Neural cell (in vitro differentiated cells): ENCODE data around the gene ASMTL. TPM values are rescaled to one million over a fixed set of nuclear protein-coding genes. Genes with fewer than 3 reads are reported as not detected.

Experiments used
- H2AFZ ChIP-seq: fragments of 200-600, 300-800 bp; sonication (generic), shearing (Covaris generic); 2 replicates; pipeline ENCODE4 v1.6.0; 2014; ENCODE audit warnings: low read depth, mild to moderate bottlenecking, antibody characterized with exemption, low read length, moderate library complexity
- H3F3A ChIP-seq: fragments of 200-600 bp; shearing (Covaris generic); 2 replicates; pipeline ENCODE4 v1.6.1; 2016; ENCODE audit warnings: mild to moderate bottlenecking, moderate library complexity, mixed read lengths, antibody characterized with exemption, low read length; ENCODE audit not compliant: insufficient read depth, poor library complexity, severe bottlenecking
- H3K27ac ChIP-seq: fragments of 200-600, 300-800 bp; sonication (generic), shearing (Covaris generic); 2 replicates; pipeline ENCODE4 v1.5.1; 2014; ENCODE audit warnings: mild to moderate bottlenecking, low read length, moderate library complexity
- H3K27me3 ChIP-seq: fragments of 300-800, 200-600 bp; sonication (generic), shearing (Covaris generic); 2 replicates; pipeline ENCODE4 v1.6.0; 2014; ENCODE audit warnings: mild to moderate bottlenecking, low read depth, low read length, moderate library complexity; ENCODE audit not compliant: insufficient read depth
- H3K36me3 ChIP-seq: fragments of 300-800, 200-600 bp; sonication (generic), shearing (Covaris generic); 2 replicates; pipeline ENCODE4 v1.5.1; 2014; ENCODE audit warnings: mild to moderate bottlenecking, antibody characterized with exemption, low read length, moderate library complexity; ENCODE audit not compliant: insufficient read depth
- H3K4me2 ChIP-seq: fragments of 300-800, 200-600 bp; sonication (generic), shearing (Covaris generic); 2 replicates; pipeline ENCODE4 v1.6.0; 2014; ENCODE audit warnings: mild to moderate bottlenecking, low read length
- H3K4me3 ChIP-seq: fragments of 300-800, 200-600 bp; sonication (generic), shearing (Covaris generic); 2 replicates; pipeline ENCODE4 v1.5.1; 2014; ENCODE audit warnings: mild to moderate bottlenecking, low read length, moderate library complexity
- H3K79me2 ChIP-seq: fragments of 200-600 bp; shearing (Covaris generic); replicated peaks from 2 replicates; pipeline ENCODE4 v1.6.0; 2014; ENCODE audit warnings: mild to moderate bottlenecking, low read length, moderate library complexity; ENCODE audit not compliant: insufficient read depth
- H3K9ac ChIP-seq: fragments of 300-800, 200-600 bp; sonication (generic), shearing (Covaris generic); 2 replicates; pipeline ENCODE4 v1.6.1; 2016; ENCODE audit warnings: mild to moderate bottlenecking, low read length, mixed read lengths
- H3K9me2 ChIP-seq: fragments of 200-600 bp; shearing (Covaris generic); 2 replicates; pipeline ENCODE4 v1.6.1; 2016; ENCODE audit warnings: mild to moderate bottlenecking, low read length, mixed read lengths; ENCODE audit not compliant: insufficient read depth
- H3K9me3 ChIP-seq: fragments of 200-600, 300-800 bp; sonication (generic), shearing (Covaris generic); 2 replicates; pipeline ENCODE4 v1.6.1; 2016; ENCODE audit warnings: mild to moderate bottlenecking, mixed run types, low read length, moderate library complexity, mixed read lengths
- H4K20me1 ChIP-seq: fragments of 200-600 bp; shearing (Covaris generic); 2 replicates; pipeline ENCODE4 v1.6.1; 2016; ENCODE audit warnings: mild to moderate bottlenecking, mixed run types; ENCODE audit not compliant: insufficient read depth
- CTCF ChIP-seq: fragments of 450-650 bp; IDR thresholded peaks from 2 replicates; pipeline ENCODE4 v1.5.1; 2014; ENCODE audit warnings: antibody characterized with exemption, mild to moderate bottlenecking, moderate library complexity; ENCODE audit not compliant: poor library complexity, severe bottlenecking
- EP300 ChIP-seq: fragments of 450-650 bp; conservative IDR thresholded peaks from 2 replicates; pipeline ENCODE4 v1.6.1; 2014; ENCODE audit warnings: antibody characterized with exemption, mild to moderate bottlenecking, moderate library complexity; ENCODE audit not compliant: poor library complexity, severe bottlenecking
- EZH2 ChIP-seq: fragments of 200-600, 300-800 bp; shearing (Covaris generic), sonication (generic); IDR thresholded peaks from 2 replicates; pipeline ENCODE4 v1.6.1; 2014; ENCODE audit warnings: antibody characterized with exemption, low read length, borderline replicate concordance, mild to moderate bottlenecking; ENCODE audit not compliant: insufficient read depth, poor library complexity, severe bottlenecking
- MXI1 ChIP-seq: fragments of 450-650 bp; conservative IDR thresholded peaks from 2 replicates; pipeline ENCODE4 v1.6.1; 2014; ENCODE audit warnings: antibody characterized with exemption, mild to moderate bottlenecking; ENCODE audit not compliant: poor library complexity, severe bottlenecking
- POLR2AphosphoS5 ChIP-seq: IDR thresholded peaks from 2 replicates; pipeline ENCODE4 v1.6.1; 2012
- RAD21 ChIP-seq: fragments of 450-650 bp; conservative IDR thresholded peaks from 2 replicates; pipeline ENCODE4 v1.6.1; 2014; ENCODE audit warnings: antibody characterized with exemption, mild to moderate bottlenecking, moderate library complexity
- REST ChIP-seq: IDR thresholded peaks from 2 replicates; pipeline ENCODE4 v1.6.1; 2012; ENCODE audit warnings: borderline replicate concordance
- SMC3 ChIP-seq: fragments of 450-650 bp; conservative IDR thresholded peaks from 2 replicates; pipeline ENCODE4 v1.6.1; 2014; ENCODE audit warnings: antibody characterized with exemption, mild to moderate bottlenecking, moderate library complexity; ENCODE audit not compliant: poor library complexity
- TAF1 ChIP-seq: IDR thresholded peaks from 2 replicates; pipeline ENCODE4 v1.6.1; 2012; ENCODE audit warnings: low read depth
- polyA plus RNA-seq: library from polyadenylated mRNA; depleted of rRNA; stranded (reverse); fragments of >200 nt; gene quantifications from 2 replicates; pipeline ENCODE4 v1.2.3, GENCODE V29; 2014

The ASMTL gene
- polyA plus RNA-seq, 1 donor from 2014 or later: 25.9 TPM

- no peaks in the 10 kb centered on the region for H3K9me2 ChIP-seq
- no peak overlapping the region for H3K4me2 ChIP-seq
- no peak overlapping the region for H2AFZ ChIP-seq
- H3K4me3 ChIP-seq: no peak overlapping the region
- H3F3A ChIP-seq: no peaks in the 10 kb centered on the region
- H3K79me2 ChIP-seq: no peaks in the 10 kb centered on the region
- TF ChIP-seq SMC3 (no peak), POLR2AphosphoS5 (no peak), EP300 (no peak)
- peaks cover 5% of the 10 kb centered on the region for H3K9me3 ChIP-seq
- no peak overlapping the region for H3K27ac ChIP-seq
- no peaks in the 10 kb centered on the region for H3K27me3 ChIP-seq
- no peaks in the 10 kb centered on the region for H4K20me1 ChIP-seq
- no peaks in the 10 kb centered on the region for H3K36me3 ChIP-seq
- no peak overlapping the region for H3K9ac ChIP-seq
These were observed 17.3 kb downstream of the ASMTL start for GRCh38 chrX:1435241-1435895.

GRCh38 chrX:1434871-1435240, 17.9 kb downstream of the ASMTL start:
- H3K27me3 ChIP-seq: no peaks in the 10 kb centered on the region
- TF ChIP-seq MXI1 (no peak), RAD21 (no peak), CTCF (no peak), POLR2AphosphoS5 (no peak), SMC3 (no peak), TAF1 (no peak), EZH2 (no peak), EP300 (no peak), REST (no peak)

More at GRCh38 chrX:1434871-1435240, 17.9 kb downstream of the ASMTL start:
- H3K36me3 ChIP-seq: no peaks in the 10 kb centered on the region
- no peaks in the 10 kb centered on the region for H3F3A ChIP-seq
- no peak overlapping the region for H2AFZ ChIP-seq
- H3K4me3 ChIP-seq: no peak overlapping the region
- no peak overlapping the region for H3K4me2 ChIP-seq
- peaks cover 5% of the 10 kb centered on the region for H3K9me3 ChIP-seq
- H4K20me1 ChIP-seq: no peaks in the 10 kb centered on the region
- H3K27ac ChIP-seq: no peak overlapping the region
- H3K9me2 ChIP-seq: no peaks in the 10 kb centered on the region
- no peak overlapping the region for H3K9ac ChIP-seq
- no peaks in the 10 kb centered on the region for H3K79me2 ChIP-seq
